Astrocyte of the hippocampus (primary cell): ENCODE measurements around the gene HYAL4.
"Not testable (repeated sequence)": the region's sequence is repeated elsewhere in the genome, so short reads cannot be mapped to it uniquely, and the experiment has no call there.

Source experiments
- DNase-seq: peaks from one replicate; pipeline ENCODE4 v3.0.0; 2011; ENCODE audit warnings: low read depth, low spot score

The HYAL4 gene

GRCh38 chr7:123846217-123846891 is 1.4 kb downstream of the HYAL4 start:
- peak; percentile 61 for DNase-seq

GRCh38 chr7:123847868-123848267 is 2.9 kb downstream of the HYAL4 start:
- DNase-seq, result no peak

GRCh38 chr7:123849855-123850254 is 4.9 kb downstream of the HYAL4 start:
- DNase-seq, result no peak

GRCh38 chr7:123851404-123851803 is 6.4 kb downstream of the HYAL4 start:
- DNase-seq, result not testable (repeated sequence)

- not testable (repeated sequence) for DNase-seq
These were observed 9.3 kb downstream of the HYAL4 start for GRCh38 chr7:123854291-123854690.

GRCh38 chr7:123856428-123856827 is 11.5 kb downstream of the HYAL4 start:
- not testable (repeated sequence) for DNase-seq

GRCh38 chr7:123860848-123861247 is 15.9 kb downstream of the HYAL4 start:
- DNase-seq, result no peak

GRCh38 chr7:123862775-123863174 is 17.8 kb downstream of the HYAL4 start:
- no peak for DNase-seq

- DNase-seq, result no peak
These were observed 18.5 kb downstream of the HYAL4 start for GRCh38 chr7:123863461-123863860.

GRCh38 chr7:123864012-123864411 is 19.0 kb downstream of the HYAL4 start:
- no peak for DNase-seq

GRCh38 chr7:123864436-123864835 is 19.5 kb downstream of the HYAL4 start:
- no peak for DNase-seq

GRCh38 chr7:123864966-123865365 is 20.0 kb downstream of the HYAL4 start:
- DNase-seq, result peak; percentile 6

GRCh38 chr7:123865517-123866117 is 20.6 kb downstream of the HYAL4 start:
- DNase-seq, result peak; percentile 83

GRCh38 chr7:123867225-123867624 is 22.3 kb downstream of the HYAL4 start:
- no peak for DNase-seq

- DNase-seq, result peak; percentile 55
These were observed 27.3 kb downstream of the HYAL4 start for GRCh38 chr7:123871998-123872867.

- DNase-seq, result no peak
These were observed 27.9 kb downstream of the HYAL4 start for GRCh38 chr7:123872908-123873307.

- DNase-seq, result no peak
These were observed 31.7 kb downstream of the HYAL4 start for GRCh38 chr7:123876557-123877256.

GRCh38 chr7:123879628-123880027 is 34.7 kb downstream of the HYAL4 start:
- DNase-seq, result no peak

GRCh38 chr7:123881300-123881699 is 36.3 kb downstream of the HYAL4 start:
- DNase-seq, result no peak

GRCh38 chr7:123883154-123883553 is 38.2 kb downstream of the HYAL4 start:
- no peak for DNase-seq

- DNase-seq, result no peak
These were observed 43.2 kb downstream of the HYAL4 start for GRCh38 chr7:123888192-123888591.

GRCh38 chr7:123894753-123895152 is 49.8 kb downstream of the HYAL4 start:
- not testable (repeated sequence) for DNase-seq
